Stimulated activated memory B cell treated with anti-CD40 and anti-IgM and Interleukin-4, amounts not matched to agents 10 μg/mL and 1 μg/mL and 100 μg/mL, for 72 hours (primary cell): ENCODE results near the gene CDY2A.
"Not testable (repeated sequence)": the region's sequence is repeated elsewhere in the genome, so short reads cannot be mapped to it uniquely, and the experiment has no call there.

Experiments used
- ATAC-seq: fragments of 150-1000 bp; cut with Tn5 transposase; 2 replicates; pipeline ENCODE4 v1.10.0; 2021
- H3K27ac Mint-ChIP-seq: one replicate; pipeline ENCODE4 v1.8.0; 2022; ENCODE audit warnings: mild to moderate bottlenecking, mixed read lengths
- H3K27me3 Mint-ChIP-seq: one replicate; pipeline ENCODE4 v1.8.0; 2022; ENCODE audit warnings: mixed read lengths
- H3K36me3 Mint-ChIP-seq: one replicate; pipeline ENCODE4 v1.8.0; 2022; ENCODE audit warnings: mixed read lengths
- H3K4me1 Mint-ChIP-seq: one replicate; pipeline ENCODE4 v1.8.0; 2022; ENCODE audit warnings: mixed read lengths
- H3K4me3 Mint-ChIP-seq: one replicate; pipeline ENCODE4 v1.8.0; 2022; ENCODE audit warnings: mild to moderate bottlenecking, moderate library complexity, mixed read lengths
- H3K9me3 Mint-ChIP-seq: one replicate; pipeline ENCODE4 v1.8.0; 2022; ENCODE audit warnings: mixed read lengths

Gene CDY2A

GRCh38 chrY:18025487-18025886, at the start of gene CDY2A:
Gene CDY2A (plus strand): TSS chrY:18025787. CDS start chrY:18026115, 328 bp downstream.
- H3K4me3 Mint-ChIP-seq, H3K9me3 Mint-ChIP-seq, H3K4me1 Mint-ChIP-seq, H3K27me3 Mint-ChIP-seq, ATAC-seq, H3K36me3 Mint-ChIP-seq, H3K27ac Mint-ChIP-seq: not testable (repeated sequence)

GRCh38 chrY:17997586-17997985, 28.0 kb upstream of the CDY2A start:
- not testable (repeated sequence) for ATAC-seq, H3K36me3 Mint-ChIP-seq, H3K4me3 Mint-ChIP-seq, H3K27me3 Mint-ChIP-seq, H3K27ac Mint-ChIP-seq, H3K4me1 Mint-ChIP-seq, H3K9me3 Mint-ChIP-seq

- not testable (repeated sequence) for H3K27me3 Mint-ChIP-seq, H3K4me1 Mint-ChIP-seq, H3K27ac Mint-ChIP-seq, H3K9me3 Mint-ChIP-seq, H3K4me3 Mint-ChIP-seq, H3K36me3 Mint-ChIP-seq, ATAC-seq
These were observed 27.3 kb upstream of the CDY2A start for GRCh38 chrY:17998266-17998665.

- not testable (repeated sequence) for H3K27me3 Mint-ChIP-seq
These were observed 1.7 kb upstream of the CDY2A start for GRCh38 chrY:18023897-18024296.

GRCh38 chrY:18028845-18029244, 3.3 kb downstream of the CDY2A start:
- not testable (repeated sequence) for H3K27me3 Mint-ChIP-seq, H3K36me3 Mint-ChIP-seq, H3K4me3 Mint-ChIP-seq, H3K4me1 Mint-ChIP-seq, H3K27ac Mint-ChIP-seq, H3K9me3 Mint-ChIP-seq, ATAC-seq

More at GRCh38 chrY:18023897-18024296, 1.7 kb upstream of the CDY2A start:
- not testable (repeated sequence) for H3K27ac Mint-ChIP-seq, H3K9me3 Mint-ChIP-seq, H3K4me1 Mint-ChIP-seq, ATAC-seq, H3K4me3 Mint-ChIP-seq, H3K36me3 Mint-ChIP-seq

- H3K27me3 Mint-ChIP-seq, H3K4me1 Mint-ChIP-seq: not testable (repeated sequence)
These were observed 4.6 kb downstream of the CDY2A start for GRCh38 chrY:18030178-18030577.

GRCh38 chrY:18034100-18034814, 8.7 kb downstream of the CDY2A start:
- H3K9me3 Mint-ChIP-seq, H3K4me3 Mint-ChIP-seq, H3K4me1 Mint-ChIP-seq, H3K27ac Mint-ChIP-seq, H3K27me3 Mint-ChIP-seq, ATAC-seq, H3K36me3 Mint-ChIP-seq: not testable (repeated sequence)

More at GRCh38 chrY:18030178-18030577, 4.6 kb downstream of the CDY2A start:
- not testable (repeated sequence) for ATAC-seq, H3K36me3 Mint-ChIP-seq, H3K27ac Mint-ChIP-seq, H3K4me3 Mint-ChIP-seq, H3K9me3 Mint-ChIP-seq

- H3K27me3 Mint-ChIP-seq, H3K27ac Mint-ChIP-seq, ATAC-seq, H3K4me1 Mint-ChIP-seq, H3K9me3 Mint-ChIP-seq, H3K36me3 Mint-ChIP-seq, H3K4me3 Mint-ChIP-seq: not testable (repeated sequence)
These were observed 9.3 kb downstream of the CDY2A start for GRCh38 chrY:18034864-18035263.

GRCh38 chrY:18044990-18045389, 19.4 kb downstream of the CDY2A start:
- not testable (repeated sequence) for ATAC-seq, H3K36me3 Mint-ChIP-seq, H3K27ac Mint-ChIP-seq, H3K4me3 Mint-ChIP-seq, H3K27me3 Mint-ChIP-seq, H3K9me3 Mint-ChIP-seq, H3K4me1 Mint-ChIP-seq

GRCh38 chrY:18048149-18049040, 22.8 kb downstream of the CDY2A start:
- H3K27me3 Mint-ChIP-seq, H3K9me3 Mint-ChIP-seq, H3K4me1 Mint-ChIP-seq, H3K27ac Mint-ChIP-seq, H3K36me3 Mint-ChIP-seq, ATAC-seq, H3K4me3 Mint-ChIP-seq: not testable (repeated sequence)

GRCh38 chrY:18049061-18049460, 23.5 kb downstream of the CDY2A start:
- ATAC-seq, H3K27ac Mint-ChIP-seq, H3K27me3 Mint-ChIP-seq, H3K36me3 Mint-ChIP-seq, H3K9me3 Mint-ChIP-seq, H3K4me3 Mint-ChIP-seq, H3K4me1 Mint-ChIP-seq: not testable (repeated sequence)

- not testable (repeated sequence) for ATAC-seq, H3K4me3 Mint-ChIP-seq, H3K9me3 Mint-ChIP-seq
These were observed 30.9 kb downstream of the CDY2A start for GRCh38 chrY:18056473-18056872.

GRCh38 chrY:18073464-18073863, 47.9 kb downstream of the CDY2A start:
- not testable (repeated sequence) for H3K9me3 Mint-ChIP-seq, H3K4me3 Mint-ChIP-seq, H3K36me3 Mint-ChIP-seq, H3K27ac Mint-ChIP-seq, H3K27me3 Mint-ChIP-seq, ATAC-seq, H3K4me1 Mint-ChIP-seq

More at GRCh38 chrY:18056473-18056872, 30.9 kb downstream of the CDY2A start:
- H3K27ac Mint-ChIP-seq, H3K4me1 Mint-ChIP-seq, H3K27me3 Mint-ChIP-seq, H3K36me3 Mint-ChIP-seq: not testable (repeated sequence)
